Pancreas (tissue), 10 donors: ENCODE data around the gene GH1. TPM values are rescaled to one million over a fixed set of nuclear protein-coding genes. Genes with fewer than 3 reads are reported as not detected.

ENCODE experiments used
- ATAC-seq, 4 donors: fragments of 200-7000 bp; cut with Tn5 transposase; one replicate each; pipeline versions ENCODE4 v1.8.0 to v1.9.1; 2020; ENCODE audit warnings: mild to moderate bottlenecking in 4 of 4, moderate library complexity in 4 of 4
- DNase-seq, 6 donors: peaks; one replicate each; pipeline ENCODE4 v3.0.0-alpha.2; 2020
- FAIRE-seq: peaks from 2 replicates; lab custom pipeline; 2012; peaks lifted over from hg19 to GRCh38; lab: Jason Lieb, UNC
- H3K27ac ChIP-seq, 4 donors: fragments of 200-600 bp; sonication (generic); 1 replicate in 3 of 4; 2 replicates in 1 of 4; pipeline versions ENCODE4 v1.5.0 to v1.8.0; 2020
- H3K27me3 ChIP-seq, 4 donors: fragments of 200-600 bp; one replicate each; pipeline ENCODE4 v1.8.0; 2021
- H3K36me3 ChIP-seq, 3 donors: fragments of 200-600 bp; sonication (generic) in 1 of 3; one replicate each; pipeline versions ENCODE4 v1.5.0 to v1.8.0; 2020 to 2021
- H3K4me1 ChIP-seq, 3 donors: fragments of 200-600 bp; one replicate each; pipeline ENCODE4 v1.8.0; 2021
- H3K4me3 ChIP-seq, 4 donors: fragments of 200-600 bp; sonication (generic) in 2 of 4; one replicate each; pipeline versions ENCODE4 v1.5.0 to v1.8.0; 2020 to 2021
- H3K9me3 ChIP-seq, 4 donors: fragments of 200-600 bp; one replicate each; pipeline ENCODE4 v1.8.0; 2021
- WGBS, 2 donors: extraction: QIAGEN DNeasy Blood & Tissue Kit; methylation state at CpG; one replicate each; pipeline ENCODE4 v1.1.7; 2013; 5-methylcytosine and 5-hydroxymethylcytosine counted together
- intact Hi-C, 3 donors: fragments of 100-400 bp; cut with DNase I; formaldehyde crosslinking; loops; one replicate each; pipeline versions ENCODE4 v1.11.1 to v1.14.2; 2022
- polyA plus RNA-seq, 2 donors: library from polyadenylated mRNA; stranded (reverse); fragments of 200-250 nt; gene quantifications; one replicate each; pipeline ENCODE4 v1.2.3, GENCODE V29; 2013
- total RNA-seq, 6 donors: library from RNA; stranded (reverse); fragmentation: NEBNext Ultra II Directional in 4 of 6; extraction: Animal tissue kit (Norgen Biotek cat#: 25700) in 4 of 6; gene quantifications; one replicate each; pipeline versions ENCODE4 v1.2.1 to v1.2.4, GENCODE V29; 2021 to 2023
- TF ChIP-seq, protein P1 (sequence below), 4 donors: fragments of 200-600 bp; sonication (generic) in 3 of 4; IDR thresholded peaks; one replicate each; pipeline versions ENCODE4 v1.5.0 to v1.8.0; 2021; ENCODE audit warnings: antibody characterized with exemption in 4 of 4
- donor health status: healthy with polysubstance abuse.
- donor health status: DM: no; HTN: no; CAD: no; lungs with moderate emphysema.
- donor health status: DM: no; HTN: no; CAD: no.
- donor health status: control.
- donor health status: control.
- donor health status: Bipolar disorder and iron deficiency.
- donor health status: DM: yes; HTN: yes; CAD: no.
- donor health status: DM: no; HTN: no; CAD: no.
- donor health status: DM: no; HTN: no; CAD: no.
- donor health status: DM: yes; HTN: yes; CAD: no.

Gene GH1
- total and polyA plus RNA-seq, 8 donors = not detected

DNA sequence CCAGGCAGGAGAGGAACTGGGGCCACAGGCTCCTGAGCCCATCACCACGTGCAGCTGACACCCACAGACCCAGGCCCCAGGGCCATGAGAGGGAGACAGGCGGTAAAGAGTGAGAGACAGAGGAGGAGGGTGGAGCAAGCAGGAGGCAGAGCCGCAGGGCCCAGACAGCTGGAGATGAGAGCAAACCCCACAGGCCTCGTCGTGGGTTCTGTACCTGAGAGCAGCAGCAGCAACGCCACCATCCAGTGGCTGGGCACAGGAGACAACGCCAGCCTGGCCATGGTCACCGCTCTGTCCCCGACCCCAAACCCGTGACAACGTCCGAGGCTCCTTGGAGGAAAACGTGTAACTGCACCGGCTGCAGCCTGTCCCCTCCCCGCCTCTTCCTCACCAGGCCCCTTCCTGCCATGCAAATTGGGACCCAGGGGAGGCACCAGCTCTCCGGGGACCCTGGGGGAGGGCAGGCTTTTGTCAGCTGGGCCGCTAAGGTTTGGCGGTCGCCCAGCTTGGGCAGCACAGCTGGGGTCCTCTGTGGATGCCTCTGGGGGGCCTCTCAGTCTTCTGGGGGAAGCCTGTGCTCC, 13.4 kb upstream of the GH1 start, which contains the start of gene CD79B:
Gene CD79B, minus strand, starts transcription at position 351 of the 581 bp plus-strand sequence. Its CDS starts 70 bp downstream, at position 281.
- intact Hi-C loops = no loop called here
- Histone ChIP-seq H3K27ac (no peak within 1 kb of the TSS), H3K9me3 (no peaks in the 10 kb centered on the region), H3K27me3 (no peaks in the 10 kb centered on the region), H3K4me1 (no peaks in the 10 kb centered on the region), H3K36me3 (no peaks in the 10 kb centered on the region), H3K4me3 (no peak within 1 kb of the TSS)
- 72 to 79% methylated on average over 19 of the region's 19 CpGs for WGBS, 2 donors
- no peak for ATAC-seq
- peak in 2 of 6 donors; percentile 12 to 59 for DNase-seq
- no peak for FAIRE-seq
- TF ChIP-seq, protein P1, sequence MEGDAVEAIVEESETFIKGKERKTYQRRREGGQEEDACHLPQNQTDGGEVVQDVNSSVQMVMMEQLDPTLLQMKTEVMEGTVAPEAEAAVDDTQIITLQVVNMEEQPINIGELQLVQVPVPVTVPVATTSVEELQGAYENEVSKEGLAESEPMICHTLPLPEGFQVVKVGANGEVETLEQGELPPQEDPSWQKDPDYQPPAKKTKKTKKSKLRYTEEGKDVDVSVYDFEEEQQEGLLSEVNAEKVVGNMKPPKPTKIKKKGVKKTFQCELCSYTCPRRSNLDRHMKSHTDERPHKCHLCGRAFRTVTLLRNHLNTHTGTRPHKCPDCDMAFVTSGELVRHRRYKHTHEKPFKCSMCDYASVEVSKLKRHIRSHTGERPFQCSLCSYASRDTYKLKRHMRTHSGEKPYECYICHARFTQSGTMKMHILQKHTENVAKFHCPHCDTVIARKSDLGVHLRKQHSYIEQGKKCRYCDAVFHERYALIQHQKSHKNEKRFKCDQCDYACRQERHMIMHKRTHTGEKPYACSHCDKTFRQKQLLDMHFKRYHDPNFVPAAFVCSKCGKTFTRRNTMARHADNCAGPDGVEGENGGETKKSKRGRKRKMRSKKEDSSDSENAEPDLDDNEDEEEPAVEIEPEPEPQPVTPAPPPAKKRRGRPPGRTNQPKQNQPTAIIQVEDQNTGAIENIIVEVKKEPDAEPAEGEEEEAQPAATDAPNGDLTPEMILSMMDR (IDR thresholded peaks at IDR 0.05) = no peak

- no peaks in the 10 kb centered on the region for H3K27me3 ChIP-seq
- DNase-seq = peak in 2 of 6 donors; percentile 20 to 57
- H3K36me3 ChIP-seq = no peaks in the 10 kb centered on the region
- no peaks in the 10 kb centered on the region for H3K4me1 ChIP-seq
- H3K27ac ChIP-seq = no peak overlapping the region
- H3K9me3 ChIP-seq = no peaks in the 10 kb centered on the region
- ATAC-seq = peak in 3 of 4 donors; percentile 47 to 79 (median 55)
- FAIRE-seq = no peak
- TF ChIP-seq, protein P1 (IDR thresholded peaks at IDR 0.05) = no peak
- 74 to 79% methylated on average over 13 to 16 of the region's 16 CpGs for WGBS, 2 donors
- H3K4me3 ChIP-seq = no peak overlapping the region
- intact Hi-C loops = no loop called here
Measured at GRCh38 chr17:63930951-63931575, 12.4 kb upstream of the GH1 start.

- Histone ChIP-seq H3K9me3 (no peaks in the 10 kb centered on the region), H3K27ac (no peak overlapping the region), H3K36me3 (no peaks in the 10 kb centered on the region), H3K4me3 (no peak overlapping the region), H3K4me1 (no peaks in the 10 kb centered on the region), H3K27me3 (no peaks in the 10 kb centered on the region)
- FAIRE-seq (no peak), ATAC-seq (peak in 3 of 4 donors; percentile 36 to 56 (median 44)), DNase-seq (peak in 2 of 6 donors; percentile 14 to 50)
- TF ChIP-seq, protein P1 (IDR thresholded peaks at IDR 0.05) = no peak
- intact Hi-C loops = no loop called here
- WGBS, 2 donors = 79 to 85% methylated on average over 22 to 24 of the region's 24 CpGs
Measured at GRCh38 chr17:63929860-63930766, 11.5 kb upstream of the GH1 start.

DNA sequence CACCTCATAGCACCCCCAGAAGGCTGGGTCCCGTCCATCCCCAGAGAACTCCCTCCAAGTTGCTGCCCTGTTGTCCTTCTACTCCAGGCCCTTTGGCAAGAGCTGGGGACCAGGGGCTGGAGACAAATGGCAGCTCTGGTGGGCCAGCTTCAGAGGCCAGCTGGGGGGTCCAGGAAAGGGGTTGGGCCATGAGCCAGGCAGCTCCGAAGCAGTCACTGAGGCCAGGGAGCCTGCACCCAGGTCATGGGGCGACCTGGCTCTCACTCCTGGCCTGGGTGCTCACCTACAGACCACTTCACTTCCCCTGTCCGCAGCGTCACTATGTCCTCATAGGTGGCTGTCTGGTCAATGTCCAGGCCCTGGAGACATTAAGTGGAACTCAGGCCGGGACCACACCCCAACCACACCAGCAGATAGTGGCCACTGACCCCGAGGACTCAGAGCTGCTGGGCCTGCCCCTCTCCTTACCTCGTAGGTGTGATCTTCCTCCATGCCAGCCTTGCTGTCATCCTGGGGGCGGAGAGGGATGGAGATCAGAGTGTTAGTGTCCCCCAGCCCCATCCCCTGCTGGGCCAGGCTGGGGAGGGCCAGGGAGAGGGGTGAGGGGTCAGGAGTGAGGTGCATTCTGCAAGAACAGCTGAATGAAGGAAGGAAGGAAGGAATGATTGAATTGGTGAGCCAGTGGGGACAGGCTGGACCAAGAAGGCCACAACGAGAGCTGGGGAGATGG, 10.5 kb upstream of the GH1 start:
- intact Hi-C loops = no loop called here
- H3K27ac ChIP-seq = no peak overlapping the region
- H3K27me3 ChIP-seq = no peaks in the 10 kb centered on the region
- TF ChIP-seq, protein P1 (IDR thresholded peaks at IDR 0.05) = no peak
- DNase-seq = peak in 2 of 6 donors; percentile 6 to 35
- no peaks in the 10 kb centered on the region for H3K36me3 ChIP-seq
- no peaks in the 10 kb centered on the region for H3K4me1 ChIP-seq
- no peak overlapping the region for H3K4me3 ChIP-seq
- WGBS, 2 donors = 86 to 88% methylated on average over 10 of the region's 10 CpGs
- no peak for FAIRE-seq
- no peak for ATAC-seq
- H3K9me3 ChIP-seq = no peaks in the 10 kb centered on the region
